Rectal smooth muscle tissue (tissue), 1 donor: ENCODE data around the gene NOTUM.
"Not testable (repeated sequence)": the region's sequence is repeated elsewhere in the genome, so short reads cannot be mapped to it uniquely, and the experiment has no call there.

ENCODE experiments used
- H3K27ac ChIP-seq: one replicate; pipeline ENCODE4 v1.7.0; 2013; ENCODE audit warnings: low read depth, low read length, inconsistent platforms
- H3K27me3 ChIP-seq: one replicate; pipeline ENCODE4 v1.7.0; 2013; ENCODE audit warnings: low read length; ENCODE audit not compliant: control insufficient read depth, insufficient read depth
- H3K36me3 ChIP-seq: one replicate; pipeline ENCODE4 v1.7.0; 2013; ENCODE audit warnings: low read length; ENCODE audit not compliant: control insufficient read depth, insufficient read depth
- H3K4me1 ChIP-seq: one replicate; pipeline ENCODE4 v1.7.0; 2013; ENCODE audit warnings: low read length; ENCODE audit not compliant: control insufficient read depth, insufficient read depth
- H3K4me3 ChIP-seq: one replicate; pipeline ENCODE4 v1.7.0; 2013; ENCODE audit warnings: low read length
- H3K9ac ChIP-seq: one replicate; pipeline ENCODE4 v1.7.0; 2013; ENCODE audit warnings: low read length

The NOTUM gene

GRCh38 chr17:81955756-81956544 lies 5.0 kb downstream of the NOTUM start:
- no peak overlapping the region for H3K4me3 ChIP-seq
- no peaks in the 10 kb centered on the region for H3K36me3 ChIP-seq
- H3K9ac ChIP-seq, result no peak overlapping the region
- H3K27me3 ChIP-seq, result peaks cover 19% of the 10 kb centered on the region
- H3K4me1 ChIP-seq, result no peaks in the 10 kb centered on the region
- no peak overlapping the region for H3K27ac ChIP-seq

- no peaks in the 10 kb centered on the region for H3K36me3 ChIP-seq
- no peak overlapping the region for H3K9ac ChIP-seq
- peaks cover 17% of the 10 kb centered on the region for H3K27me3 ChIP-seq
- no peak overlapping the region for H3K4me3 ChIP-seq
- no peaks in the 10 kb centered on the region for H3K4me1 ChIP-seq
- H3K27ac ChIP-seq, result no peak overlapping the region
Observed at GRCh38 chr17:81955058-81955681, 5.8 kb downstream of the NOTUM start.

GRCh38 chr17:81954131-81955057 lies 6.6 kb downstream of the NOTUM start:
- Histone ChIP-seq H3K27me3 (peaks cover 13% of the 10 kb centered on the region), H3K36me3 (no peaks in the 10 kb centered on the region), H3K4me3 (no peak overlapping the region), H3K9ac (no peak overlapping the region), H3K27ac (no peak overlapping the region), H3K4me1 (no peaks in the 10 kb centered on the region)

GRCh38 chr17:81953443-81953842 lies 7.5 kb downstream of the NOTUM start:
- H3K4me3 ChIP-seq, H3K27me3 ChIP-seq, H3K4me1 ChIP-seq, H3K36me3 ChIP-seq, H3K9ac ChIP-seq, H3K27ac ChIP-seq: not testable (repeated sequence)

- peaks cover 3% of the 10 kb centered on the region for H3K27me3 ChIP-seq
- no peaks in the 10 kb centered on the region for H3K36me3 ChIP-seq
- H3K27ac ChIP-seq, result no peak overlapping the region
- no peak overlapping the region for H3K4me3 ChIP-seq
- no peaks in the 10 kb centered on the region for H3K4me1 ChIP-seq
- H3K9ac ChIP-seq, result no peak overlapping the region
Observed at GRCh38 chr17:81952792-81953228, 8.2 kb downstream of the NOTUM start.

GRCh38 chr17:81951785-81952684 lies 9.0 kb downstream of the NOTUM start:
- no peak overlapping the region for H3K4me3 ChIP-seq
- H3K36me3 ChIP-seq, result no peaks in the 10 kb centered on the region

GRCh38 chr17:81950501-81950900 lies 10.5 kb downstream of the NOTUM start:
- H3K9ac ChIP-seq, result no peak overlapping the region
- no peak overlapping the region for H3K4me3 ChIP-seq
- no peaks in the 10 kb centered on the region for H3K4me1 ChIP-seq
- no peak overlapping the region for H3K27ac ChIP-seq
- H3K27me3 ChIP-seq, result no peaks in the 10 kb centered on the region
- no peaks in the 10 kb centered on the region for H3K36me3 ChIP-seq

More at GRCh38 chr17:81951785-81952684, 9.0 kb downstream of the NOTUM start:
- Histone ChIP-seq H3K27me3 (peaks cover 3% of the 10 kb centered on the region), H3K27ac (no peak overlapping the region), H3K9ac (no peak overlapping the region), H3K4me1 (no peaks in the 10 kb centered on the region)

GRCh38 chr17:81948635-81949378 lies 12.2 kb downstream of the NOTUM start:
- Histone ChIP-seq H3K4me1 (no peaks in the 10 kb centered on the region), H3K27ac (no peak overlapping the region), H3K36me3 (no peaks in the 10 kb centered on the region), H3K4me3 (no peak overlapping the region), H3K9ac (no peak overlapping the region), H3K27me3 (no peaks in the 10 kb centered on the region)

GRCh38 chr17:81947189-81947588 lies 13.8 kb downstream of the NOTUM start, which contains the start of gene MYADML2:
MYADML2 (minus strand) TSS chr17:81947233; CDS start chr17:81941741, 5,492 bp downstream.
- H3K9ac ChIP-seq, result no peak within 1 kb of the TSS
- H3K27ac ChIP-seq, result no peak within 1 kb of the TSS
- no peak within 1 kb of the TSS for H3K4me3 ChIP-seq
- no peaks in the 10 kb centered on the region for H3K4me1 ChIP-seq
- H3K36me3 ChIP-seq, result no peaks in the 10 kb centered on the region
- no peaks in the 10 kb centered on the region for H3K27me3 ChIP-seq

- H3K4me1 ChIP-seq, result no peaks in the 10 kb centered on the region
- no peak overlapping the region for H3K9ac ChIP-seq
- H3K27me3 ChIP-seq, result no peaks in the 10 kb centered on the region
- no peaks in the 10 kb centered on the region for H3K36me3 ChIP-seq
- no peak overlapping the region for H3K4me3 ChIP-seq
- H3K27ac ChIP-seq, result no peak overlapping the region
Observed at GRCh38 chr17:81944858-81945257, 16.1 kb downstream of the NOTUM start.

GRCh38 chr17:81942167-81942553 lies 18.8 kb downstream of the NOTUM start:
- H3K9ac ChIP-seq, result no peak overlapping the region
- no peaks in the 10 kb centered on the region for H3K36me3 ChIP-seq
- H3K4me3 ChIP-seq, result no peak overlapping the region
- H3K27me3 ChIP-seq, result no peaks in the 10 kb centered on the region
- no peaks in the 10 kb centered on the region for H3K4me1 ChIP-seq
- H3K27ac ChIP-seq, result no peak overlapping the region
